NCI-H2227 treated with DMSO at 0.1 percent for 48 hours (cell line): ENCODE measurements around the gene RNF217.

ENCODE experiments used
- DNase-seq: peaks from one replicate; lab custom pipeline; 2025; lab: John Stamatoyannopoulos, UW

The RNF217 gene

GRCh38 chr6:125132058-125132457 lies 169.8 kb downstream of the RNF217 start:
- DNase-seq = no peak

- DNase-seq = no peak
These were observed 174.1 kb downstream of the RNF217 start for GRCh38 chr6:125136378-125136777.

- no peak for DNase-seq
These were observed 175.8 kb downstream of the RNF217 start for GRCh38 chr6:125138083-125138482.

GRCh38 chr6:125140808-125141207 lies 178.6 kb downstream of the RNF217 start:
- no peak for DNase-seq
